IMR-90 (cell line): ENCODE data around the gene CLIC5.

ENCODE experiments used
- BHLHE40 ChIP-seq: fragments of 150-350 bp; IDR thresholded peaks from 2 replicates; pipeline ENCODE4 v1.6.1; 2016; ENCODE audit warnings: mild to moderate bottlenecking, low read depth, low read length
- CEBPB ChIP-seq: IDR thresholded peaks from 2 replicates; pipeline ENCODE4 v1.6.1; 2012; ENCODE audit warnings: low read depth, low read length, improper control_type of control experiment
- MAFK ChIP-seq: IDR thresholded peaks from 2 replicates; pipeline ENCODE4 v1.6.1; 2012; ENCODE audit warnings: low read depth, low read length, improper control_type of control experiment
- MAZ ChIP-seq: IDR thresholded peaks from 2 replicates; pipeline ENCODE4 v1.6.1; 2012; ENCODE audit warnings: low read depth, mild to moderate bottlenecking, low read length, improper control_type of control experiment, moderate library complexity, borderline replicate concordance
- POLR2A ChIP-seq: IDR thresholded peaks from 2 replicates; pipeline ENCODE4 v1.6.1; 2012; ENCODE audit warnings: mild to moderate bottlenecking, low read depth, low read length
- RAD21 ChIP-seq: IDR thresholded peaks from 2 replicates; pipeline ENCODE4 v1.6.1; 2012; ENCODE audit warnings: low read length, improper control_type of control experiment
- TF ChIP-seq, protein P1 (sequence below): conservative IDR thresholded peaks from 2 replicates; pipeline ENCODE4 v1.5.1; 2012; ENCODE audit warnings: mild to moderate bottlenecking, low read depth, low read length, improper control_type of control experiment

DNA sequence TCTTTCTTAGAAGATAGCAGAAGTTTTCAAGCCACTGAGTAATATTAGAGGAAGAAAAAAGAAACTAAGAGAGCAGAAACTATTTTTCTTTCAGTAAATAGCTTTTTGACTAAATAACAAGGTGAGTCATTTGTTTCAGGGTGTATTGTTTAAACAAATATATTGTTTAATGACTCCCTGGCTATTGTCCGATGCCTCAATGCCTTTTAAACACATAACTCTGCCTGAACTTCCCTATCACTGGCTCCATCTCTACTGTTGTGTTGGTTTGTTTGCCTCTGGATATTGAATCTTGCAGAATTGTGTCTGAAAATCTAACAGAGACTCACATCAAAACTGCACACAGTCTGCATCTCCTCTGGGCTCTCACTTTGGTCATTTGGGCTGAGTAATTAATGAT is 19.6 kb upstream of the CLIC5 start:
- TF ChIP-seq, protein P1, sequence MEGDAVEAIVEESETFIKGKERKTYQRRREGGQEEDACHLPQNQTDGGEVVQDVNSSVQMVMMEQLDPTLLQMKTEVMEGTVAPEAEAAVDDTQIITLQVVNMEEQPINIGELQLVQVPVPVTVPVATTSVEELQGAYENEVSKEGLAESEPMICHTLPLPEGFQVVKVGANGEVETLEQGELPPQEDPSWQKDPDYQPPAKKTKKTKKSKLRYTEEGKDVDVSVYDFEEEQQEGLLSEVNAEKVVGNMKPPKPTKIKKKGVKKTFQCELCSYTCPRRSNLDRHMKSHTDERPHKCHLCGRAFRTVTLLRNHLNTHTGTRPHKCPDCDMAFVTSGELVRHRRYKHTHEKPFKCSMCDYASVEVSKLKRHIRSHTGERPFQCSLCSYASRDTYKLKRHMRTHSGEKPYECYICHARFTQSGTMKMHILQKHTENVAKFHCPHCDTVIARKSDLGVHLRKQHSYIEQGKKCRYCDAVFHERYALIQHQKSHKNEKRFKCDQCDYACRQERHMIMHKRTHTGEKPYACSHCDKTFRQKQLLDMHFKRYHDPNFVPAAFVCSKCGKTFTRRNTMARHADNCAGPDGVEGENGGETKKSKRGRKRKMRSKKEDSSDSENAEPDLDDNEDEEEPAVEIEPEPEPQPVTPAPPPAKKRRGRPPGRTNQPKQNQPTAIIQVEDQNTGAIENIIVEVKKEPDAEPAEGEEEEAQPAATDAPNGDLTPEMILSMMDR = no peak
- no peak for TF ChIP-seq CEBPB
- no peak for TF ChIP-seq POLR2A
- TF ChIP-seq BHLHE40 = no peak
- TF ChIP-seq RAD21 = no peak
- no peak for TF ChIP-seq MAZ
- TF ChIP-seq MAFK = no peak
